Glomerular visceral epithelial cell (primary cell): ENCODE data around the gene FUS.
"Not testable (repeated sequence)": the region's sequence is repeated elsewhere in the genome, so short reads cannot be mapped to it uniquely, and the experiment has no call there.

Experiments
- DNase-seq: peaks from one replicate; pipeline ENCODE4 v3.0.0-alpha.2; 2016; ENCODE audit errors: extremely low spot score

FUS gene

DNA sequence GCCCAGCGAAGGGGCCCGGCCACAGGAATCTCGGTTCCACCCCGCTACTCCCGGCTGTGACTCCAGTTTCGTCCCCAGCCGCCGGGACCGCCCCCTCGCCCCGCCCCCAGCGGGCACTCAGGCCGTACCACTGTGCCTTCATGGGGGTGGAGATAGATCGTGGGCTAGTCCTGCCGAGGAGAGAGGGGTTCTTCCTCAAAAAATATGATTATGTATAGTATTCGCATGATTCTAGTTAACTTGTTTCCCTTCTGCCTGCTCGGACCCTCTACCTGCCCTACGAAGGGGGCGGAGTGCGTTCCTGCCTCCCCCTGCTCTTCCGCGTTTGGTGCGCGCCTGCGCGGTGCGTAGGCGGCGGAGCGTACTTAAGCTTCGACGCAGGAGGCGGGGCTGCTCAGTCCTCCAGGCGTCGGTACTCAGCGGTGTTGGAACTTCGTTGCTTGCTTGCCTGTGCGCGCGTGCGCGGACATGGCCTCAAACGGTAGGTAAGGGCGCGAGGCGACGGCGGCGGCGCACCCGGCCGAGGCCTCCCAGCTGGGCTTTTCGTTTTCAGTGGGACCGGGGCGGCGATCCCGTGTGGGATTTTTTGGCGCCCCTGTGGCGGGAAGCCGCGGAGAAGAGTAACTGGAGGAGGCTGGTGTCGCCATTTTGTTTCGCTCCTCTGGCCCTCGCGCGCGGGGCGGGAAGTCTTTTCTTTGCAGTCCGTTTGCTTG lies at the start of gene FUS:
TSS of gene FUS (plus strand) at position 393 of the 713 bp plus-strand sequence. CDS start at position 469, 76 bp downstream.
- DNase-seq = peak; percentile 89

DNA sequence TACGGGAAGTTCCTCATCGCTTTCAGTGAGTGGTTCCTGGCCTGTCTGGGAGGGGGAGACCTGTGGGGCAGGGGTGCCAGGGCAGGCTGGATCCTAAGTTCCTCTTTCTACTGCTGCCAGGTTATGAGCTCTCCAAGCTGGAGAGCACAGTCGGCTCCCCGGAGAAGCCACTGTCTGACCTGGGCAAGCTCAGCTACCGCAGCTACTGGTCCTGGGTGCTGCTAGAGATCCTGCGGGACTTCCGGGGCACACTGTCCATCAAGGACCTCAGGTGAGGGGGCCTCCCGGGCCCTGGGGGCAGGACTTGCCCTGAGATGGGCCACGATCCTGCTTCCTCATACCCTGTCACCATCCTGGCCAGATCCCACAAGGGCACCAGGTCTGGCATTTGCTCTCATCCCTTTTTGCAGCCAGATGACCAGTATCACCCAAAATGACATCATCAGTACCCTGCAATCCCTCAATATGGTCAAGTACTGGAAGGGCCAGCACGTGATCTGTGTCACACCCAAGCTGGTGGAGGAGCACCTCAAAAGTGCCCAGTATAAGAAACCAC lies 49.5 kb upstream of the FUS start:
- DNase-seq = no peak

DNA sequence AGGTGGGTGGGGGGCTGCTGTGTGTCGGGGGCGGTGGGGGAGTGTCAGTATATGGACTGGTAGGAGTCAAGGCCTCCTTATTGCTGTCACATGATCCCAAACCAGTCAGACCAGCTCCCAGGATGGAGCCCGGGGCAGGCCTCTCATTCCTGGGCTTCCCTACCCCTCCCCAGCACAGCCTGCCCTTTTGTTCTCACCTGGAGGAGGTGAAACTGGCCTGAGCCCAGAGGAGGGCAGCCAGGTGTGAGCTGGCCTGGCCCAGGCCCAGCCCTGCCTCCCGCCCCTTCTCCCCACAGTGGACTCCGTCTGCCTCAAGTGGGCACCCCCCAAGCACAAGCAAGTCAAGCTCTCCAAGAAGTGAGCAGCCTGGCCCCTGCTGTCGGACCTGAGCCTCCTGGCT lies 49.0 kb upstream of the FUS start:
- DNase-seq = no peak

DNA sequence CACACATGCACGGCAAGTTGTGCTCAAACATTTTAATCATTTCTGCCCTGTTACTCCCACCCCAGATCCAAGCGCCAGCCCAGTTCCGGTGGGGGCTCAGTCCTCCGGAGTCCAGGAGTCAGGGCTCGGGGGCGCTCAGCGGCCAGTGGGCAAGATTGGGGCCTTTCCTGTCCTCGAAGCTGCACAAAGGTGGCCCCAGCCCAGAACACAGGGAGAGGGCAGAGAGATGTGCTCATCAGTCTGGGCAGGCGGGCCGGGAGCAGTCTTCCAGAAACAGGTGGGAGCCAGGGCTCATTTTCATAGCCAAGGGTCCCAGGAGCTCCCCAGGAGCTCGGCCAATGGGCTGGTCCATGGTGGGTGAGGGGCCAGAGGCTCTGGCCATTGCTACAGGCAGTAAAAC lies 48.5 kb upstream of the FUS start:
- DNase-seq = no peak

DNA sequence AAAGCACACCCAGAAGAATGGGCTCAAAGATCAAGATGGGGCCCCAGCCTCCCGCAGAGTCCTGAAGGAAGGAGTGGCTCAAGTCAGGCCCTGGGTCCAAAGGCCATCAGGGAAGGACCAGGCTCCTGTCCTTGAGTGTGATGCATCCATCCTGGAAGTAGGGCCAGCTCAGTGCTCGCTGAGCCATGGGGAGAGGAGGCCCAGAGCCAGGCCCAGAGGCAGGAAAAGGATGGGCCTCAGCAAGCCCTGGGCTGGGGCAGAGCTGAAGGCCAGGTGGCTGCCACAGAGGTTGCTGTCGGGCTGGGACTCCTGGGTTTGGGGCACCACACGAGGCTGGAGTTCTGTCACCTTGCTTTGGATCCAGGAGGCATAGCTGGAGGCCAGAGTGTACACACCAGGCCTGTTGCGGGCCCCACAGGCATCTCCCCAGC lies 48.1 kb upstream of the FUS start:
- no peak for DNase-seq

DNA sequence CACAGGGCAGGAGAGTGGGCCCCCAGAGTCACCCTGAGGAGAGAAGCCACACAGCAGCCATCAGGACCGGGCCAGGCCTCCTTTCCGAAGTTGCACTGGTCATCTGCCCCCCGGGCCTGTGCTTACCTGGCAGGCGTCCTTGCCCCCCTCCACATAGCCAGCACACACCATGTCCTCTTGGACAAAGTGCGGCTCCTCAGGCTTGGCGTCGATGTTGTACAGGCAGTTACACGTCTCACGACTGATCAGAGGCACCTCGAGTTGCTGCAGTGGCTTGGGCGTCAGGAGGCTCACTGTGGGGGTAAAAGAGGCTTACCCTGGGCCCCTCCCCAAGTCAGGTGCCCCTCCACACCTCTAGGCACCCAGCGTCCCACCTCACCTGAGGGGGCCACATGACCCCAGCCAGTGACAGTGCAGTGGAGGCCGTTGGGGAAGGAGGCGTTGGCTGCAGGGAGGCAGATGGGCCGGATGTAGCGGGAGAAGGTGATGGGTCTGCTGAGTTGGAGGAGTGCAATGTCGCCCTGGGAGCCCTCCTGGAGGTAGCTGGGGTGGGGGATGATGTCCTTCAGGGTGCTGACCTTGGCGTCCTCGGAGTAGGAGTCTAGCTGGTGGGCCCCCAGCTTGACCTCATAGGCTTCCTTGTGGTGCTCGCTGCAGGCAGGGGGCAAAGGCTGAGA lies 47.5 kb upstream of the FUS start:
- DNase-seq = no peak

DNA sequence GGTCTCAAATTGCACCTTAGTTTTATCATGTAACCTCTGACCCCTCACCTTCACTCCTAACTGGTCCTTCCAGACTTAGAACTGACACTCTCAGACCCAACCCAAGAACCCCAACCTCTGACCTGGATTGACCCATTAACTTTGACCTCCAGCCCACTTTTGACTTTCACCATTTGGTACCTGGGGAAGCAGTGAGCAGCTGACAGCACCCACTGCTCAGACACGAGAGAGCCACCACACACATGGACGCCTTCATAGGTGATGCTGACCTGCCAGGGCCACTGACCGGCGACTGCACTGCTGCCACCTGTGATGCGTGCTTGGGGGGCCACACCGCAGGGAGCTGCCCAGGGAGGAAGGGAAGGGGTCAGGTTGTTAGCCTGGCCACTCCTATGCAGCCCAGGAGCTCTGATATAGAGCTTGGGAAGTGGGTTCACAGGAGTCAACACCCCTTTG lies 46.9 kb upstream of the FUS start:
- DNase-seq = no peak

DNA sequence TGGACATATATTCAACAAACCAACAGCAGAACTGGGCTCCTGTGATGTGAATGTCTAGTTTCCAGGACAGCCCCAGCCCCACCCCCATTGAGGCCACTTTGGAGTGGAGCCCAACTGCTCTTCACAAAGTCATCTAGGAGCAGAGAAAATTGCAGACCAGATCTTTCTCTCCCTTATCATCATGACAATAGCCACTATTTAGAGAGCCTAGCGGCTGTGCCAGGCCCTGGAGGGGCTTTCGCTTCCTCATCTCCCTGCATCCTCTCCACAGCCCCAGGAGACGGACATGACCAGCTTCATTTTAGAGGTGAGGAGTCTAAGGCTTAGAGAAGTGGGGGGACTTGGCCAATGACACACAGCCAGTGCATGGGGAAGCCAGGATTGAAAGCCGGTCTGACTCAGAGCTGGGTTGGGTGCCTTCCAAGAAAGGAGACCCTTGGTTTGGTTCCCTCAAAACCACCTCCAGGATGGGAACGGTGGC lies 45.8 kb upstream of the FUS start:
- no peak for DNase-seq

DNA sequence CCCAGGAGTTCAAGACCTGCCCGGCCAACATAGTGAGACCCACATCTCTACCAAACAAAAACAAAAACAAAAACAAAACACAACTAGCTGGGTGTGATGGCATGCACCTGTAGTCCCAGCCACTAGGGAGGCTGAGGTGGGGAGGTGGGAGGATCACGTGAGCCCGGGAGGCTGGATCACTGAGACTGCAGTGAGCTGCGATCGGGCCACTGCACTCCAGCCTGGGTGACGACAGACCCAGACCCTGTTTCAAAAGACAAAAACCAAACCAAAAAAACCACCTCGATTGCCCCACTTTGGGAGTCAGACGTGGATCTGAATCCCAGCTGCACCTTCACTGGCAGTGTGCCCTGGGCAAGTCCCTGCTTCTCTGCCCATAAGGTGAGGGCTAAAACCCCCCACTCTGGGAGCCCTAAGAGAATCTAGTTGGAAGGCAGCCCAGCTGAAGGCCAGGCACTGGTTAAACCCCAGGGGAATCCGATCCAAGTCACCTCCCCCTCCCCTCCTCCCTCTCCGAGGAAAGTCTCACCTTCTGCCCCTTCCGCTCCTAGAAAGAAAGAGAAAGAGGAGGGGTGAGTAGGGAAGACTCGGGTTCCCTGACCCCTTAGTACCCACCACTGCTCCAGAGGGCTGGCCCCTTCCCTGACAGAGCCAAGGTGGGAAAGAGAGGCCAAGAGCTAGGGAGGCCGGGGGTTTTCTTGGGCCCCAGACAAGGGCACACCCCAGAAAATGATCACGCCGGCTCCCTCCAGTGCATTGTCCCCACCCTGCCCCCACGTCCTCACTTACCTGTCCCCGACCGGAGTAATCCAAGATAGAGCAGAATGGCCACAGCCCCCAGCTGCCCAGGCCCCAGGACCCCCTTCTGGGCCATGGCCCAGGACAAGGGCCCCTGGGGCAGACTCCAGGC lies 45.1 kb upstream of the FUS start:
- DNase-seq = no peak

DNA sequence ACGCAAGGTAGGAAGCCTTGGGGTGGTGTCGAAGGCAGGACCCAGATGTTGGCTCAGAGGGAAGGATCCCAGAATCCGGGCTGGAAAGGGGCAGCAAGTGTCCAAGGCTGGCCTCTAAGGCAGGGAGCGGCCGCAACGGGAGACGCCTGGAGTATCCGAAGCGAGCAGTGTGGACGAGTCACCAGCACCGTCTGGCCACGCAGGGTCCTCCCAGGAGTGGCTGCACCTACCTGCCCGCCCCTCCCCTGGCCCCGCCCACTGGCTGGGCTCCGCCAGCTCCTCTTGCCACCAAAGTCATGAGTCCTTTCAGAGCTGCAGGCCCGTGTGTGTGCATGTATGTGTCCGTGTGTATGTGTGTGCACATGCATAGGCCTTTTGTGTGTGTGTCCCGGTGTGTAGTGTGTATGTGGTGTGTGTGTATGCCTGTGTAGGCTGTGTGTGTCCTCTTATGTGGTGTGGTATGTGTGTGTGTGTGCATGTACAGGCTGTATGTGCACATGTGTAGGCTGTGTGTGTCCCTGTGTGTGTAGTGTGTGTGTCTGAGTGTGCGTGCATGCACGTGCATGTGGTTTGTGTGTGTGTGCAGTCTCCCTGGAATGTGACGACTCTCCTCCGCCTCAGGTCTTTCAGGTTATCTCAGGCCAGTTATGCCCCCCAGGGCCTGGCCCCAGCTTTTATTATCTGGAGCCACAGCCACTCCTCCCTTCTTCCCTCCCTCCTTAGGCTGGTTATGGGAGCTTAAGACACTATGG lies 44.2 kb upstream of the FUS start, which contains the start of gene PRSS8:
TSS of gene PRSS8 (minus strand) at position 193 of the 752 bp plus-strand sequence. CDS start 229 bp downstream, outside the sequence.
- DNase-seq = no peak

DNA sequence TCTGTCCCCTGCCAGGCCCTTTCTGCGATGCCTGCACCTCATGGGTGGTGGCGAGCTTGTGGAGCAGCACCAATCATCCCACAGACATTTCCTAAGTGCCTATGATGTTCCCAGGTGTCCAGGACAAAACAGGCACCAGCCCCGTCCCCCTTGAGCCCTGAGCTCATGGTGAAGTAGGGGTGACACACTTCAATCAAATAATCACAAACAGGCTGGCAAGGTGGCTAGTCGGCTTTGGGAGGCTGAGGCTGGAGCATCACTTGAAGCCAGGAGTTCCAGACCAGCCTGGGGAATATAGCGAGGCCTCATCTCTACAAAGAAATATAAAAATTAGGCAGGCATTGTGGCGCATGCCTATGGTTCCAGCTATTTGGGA lies 43.7 kb upstream of the FUS start:
- DNase-seq = no peak

DNA sequence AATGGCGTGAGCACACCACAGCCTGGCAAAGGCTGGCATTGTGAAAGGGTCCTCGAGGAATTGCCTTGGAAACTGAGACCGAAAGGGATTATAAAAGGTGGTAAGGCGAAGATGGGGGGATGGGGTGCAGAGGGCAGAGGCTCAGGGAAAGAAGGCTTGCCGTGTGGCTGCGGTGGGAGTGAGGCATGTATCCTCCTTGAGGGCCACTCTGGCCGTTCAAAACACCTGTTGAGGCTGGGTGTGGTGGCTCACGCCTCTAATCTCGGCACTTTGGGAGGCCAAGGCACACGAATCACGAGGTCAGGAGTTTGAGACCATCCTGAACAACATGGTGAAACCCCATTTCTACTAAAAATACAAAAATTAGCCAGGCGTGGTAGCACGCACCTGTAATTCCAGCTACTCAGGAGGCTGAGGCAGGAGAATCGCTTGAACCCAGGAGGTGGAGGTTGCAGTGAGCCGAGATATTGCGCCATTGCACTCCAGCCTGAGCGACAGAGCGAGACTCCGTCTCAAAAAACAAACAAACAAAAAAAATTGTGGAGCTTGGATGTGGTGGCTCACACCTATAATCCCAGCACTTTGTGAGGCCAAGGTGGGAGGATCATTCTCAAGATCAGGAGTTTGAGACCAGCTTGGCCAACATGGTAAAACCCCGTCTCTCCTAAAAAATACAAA lies 43.0 kb upstream of the FUS start:
- not testable (repeated sequence) for DNase-seq

DNA sequence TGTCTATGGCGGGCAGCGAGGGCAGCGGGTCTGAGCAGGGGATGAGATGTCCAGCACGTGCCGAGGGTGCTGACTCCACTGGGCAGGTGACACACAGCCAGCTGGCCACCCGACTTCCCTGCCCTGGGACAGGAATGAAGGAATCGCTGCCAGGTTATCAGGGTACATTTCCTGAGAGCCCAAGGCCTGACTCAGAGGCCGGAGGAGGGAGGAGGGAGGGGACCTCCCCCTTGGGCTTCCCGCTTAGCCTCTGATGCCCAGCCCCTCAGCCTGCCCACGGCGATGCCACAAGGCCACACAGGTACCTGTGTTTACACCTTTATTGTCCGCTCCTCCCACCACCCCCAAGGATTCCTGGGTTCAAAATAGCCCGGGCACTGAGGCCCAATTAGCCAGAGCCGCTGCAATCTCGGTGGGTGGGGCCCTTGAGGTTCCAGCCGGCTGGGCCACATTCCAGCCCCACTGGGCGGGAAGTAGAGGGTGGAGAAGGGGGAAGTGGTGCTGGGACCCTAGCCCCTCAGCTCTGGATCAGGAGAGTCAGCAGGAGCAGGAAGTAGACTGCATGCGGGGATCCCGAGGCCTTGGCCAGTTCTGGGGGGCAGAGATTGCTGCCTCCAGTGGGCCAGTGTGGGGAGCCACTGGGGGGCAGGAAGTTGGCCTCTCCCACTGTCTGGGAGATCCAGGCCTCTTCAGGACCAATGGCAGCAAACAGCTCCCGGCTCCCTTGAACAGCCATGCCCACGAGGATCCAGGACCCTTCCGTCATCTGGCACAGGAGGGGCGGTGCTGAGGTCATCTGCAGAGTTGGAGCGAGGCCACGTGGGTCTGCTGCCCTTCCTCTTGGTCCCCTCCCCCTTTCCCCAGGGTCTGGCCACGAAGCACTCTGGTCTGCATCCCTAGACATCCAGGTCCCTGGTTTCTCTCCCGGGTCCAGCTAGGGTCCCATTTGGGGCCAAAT lies 41.0 kb upstream of the FUS start:
- peak; percentile 79 for DNase-seq

DNA sequence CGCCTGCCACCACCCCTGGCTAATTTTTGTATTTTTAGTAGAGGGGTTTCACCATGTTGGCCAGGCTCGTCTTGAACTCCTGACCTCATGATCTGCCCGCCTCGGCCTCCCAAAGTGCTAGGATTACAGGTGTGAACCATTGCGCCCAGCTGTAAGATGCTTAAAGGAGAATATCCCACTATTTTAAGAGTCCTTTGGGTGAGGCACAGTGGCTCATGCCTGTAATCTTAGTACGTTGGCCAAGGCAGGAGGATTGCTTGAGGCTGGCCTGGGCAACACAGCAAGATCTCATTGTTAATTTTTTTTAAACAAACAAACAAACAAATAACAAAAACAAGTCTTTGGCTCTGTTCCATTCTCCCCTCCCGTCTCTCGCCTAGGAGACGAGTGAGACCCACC lies 38.9 kb upstream of the FUS start:
- not testable (repeated sequence) for DNase-seq

DNA sequence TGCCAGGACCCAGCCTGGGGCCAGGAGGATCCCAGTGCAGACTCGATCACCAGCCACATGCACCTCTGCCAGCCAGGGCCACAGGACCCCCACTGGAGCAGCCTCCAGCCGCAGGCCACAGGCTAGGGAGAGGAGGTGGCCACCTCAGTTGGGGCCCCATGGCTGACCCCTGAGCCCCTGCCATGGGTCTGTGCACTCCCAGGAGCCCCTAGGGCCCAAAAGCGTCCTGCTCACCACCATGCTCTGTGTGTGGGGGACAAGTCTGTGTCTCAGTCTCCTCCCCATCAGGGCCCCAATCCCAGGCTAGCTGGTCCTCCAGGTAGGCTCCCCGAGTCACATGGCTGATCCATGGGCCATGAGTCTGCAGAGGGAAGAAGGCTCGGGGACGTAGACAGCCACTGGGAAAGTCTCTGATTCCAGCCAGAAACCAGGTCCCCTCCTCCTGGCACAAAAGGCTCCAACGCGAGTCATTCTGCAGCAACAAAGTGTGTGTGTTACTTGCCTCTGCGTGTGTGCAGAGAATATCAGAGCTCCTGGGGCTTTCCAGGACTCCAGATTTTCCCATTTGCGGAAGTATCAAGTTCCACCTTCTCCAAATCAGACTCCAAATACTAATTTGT lies 38.3 kb upstream of the FUS start:
- no peak for DNase-seq

DNA sequence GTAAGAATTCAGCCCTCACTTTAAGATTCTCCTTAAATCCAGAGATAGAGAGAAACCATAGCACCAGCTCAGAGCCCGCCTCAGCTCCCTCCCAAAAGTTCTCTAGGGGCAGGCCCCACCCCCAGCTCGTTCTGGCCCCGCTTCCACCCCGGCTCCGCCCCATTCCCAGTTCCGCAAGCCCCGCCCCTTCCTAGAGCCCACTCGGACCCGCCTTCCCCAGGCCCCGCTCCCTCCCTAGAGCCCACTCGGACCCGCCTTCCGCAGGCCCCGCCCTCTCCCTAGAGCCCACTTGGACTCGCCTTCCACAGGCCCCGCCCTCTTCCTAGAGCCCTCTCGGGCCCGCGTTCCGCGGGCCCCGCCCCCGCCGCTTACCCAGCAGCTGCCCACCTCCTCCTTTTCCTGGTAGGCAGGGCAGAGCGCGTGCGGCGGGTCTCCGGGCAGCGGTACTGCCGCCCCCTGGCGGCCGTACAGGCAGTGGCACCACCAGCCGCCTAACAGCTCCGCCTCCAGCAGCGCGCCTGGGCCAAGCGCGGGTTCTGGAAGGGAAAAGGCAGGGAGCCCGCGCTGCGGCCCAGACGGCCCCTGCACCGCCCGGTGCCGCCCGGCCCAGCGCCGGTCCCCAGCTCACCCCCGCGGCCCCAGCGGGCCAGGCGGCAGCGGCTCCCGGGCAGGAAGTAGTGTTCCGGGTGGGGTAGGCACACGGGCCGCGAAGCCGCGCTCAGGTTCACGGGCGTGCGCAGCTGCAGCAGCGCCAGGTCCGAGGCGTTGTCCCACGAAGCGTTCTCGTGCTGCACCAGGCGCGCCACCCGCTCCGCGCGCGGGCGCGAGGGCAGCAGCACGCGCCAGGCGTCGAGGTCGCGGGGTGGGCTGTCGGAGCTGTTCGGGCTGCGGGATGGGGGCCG lies 37.6 kb upstream of the FUS start:
- peak; percentile 99 for DNase-seq

DNA sequence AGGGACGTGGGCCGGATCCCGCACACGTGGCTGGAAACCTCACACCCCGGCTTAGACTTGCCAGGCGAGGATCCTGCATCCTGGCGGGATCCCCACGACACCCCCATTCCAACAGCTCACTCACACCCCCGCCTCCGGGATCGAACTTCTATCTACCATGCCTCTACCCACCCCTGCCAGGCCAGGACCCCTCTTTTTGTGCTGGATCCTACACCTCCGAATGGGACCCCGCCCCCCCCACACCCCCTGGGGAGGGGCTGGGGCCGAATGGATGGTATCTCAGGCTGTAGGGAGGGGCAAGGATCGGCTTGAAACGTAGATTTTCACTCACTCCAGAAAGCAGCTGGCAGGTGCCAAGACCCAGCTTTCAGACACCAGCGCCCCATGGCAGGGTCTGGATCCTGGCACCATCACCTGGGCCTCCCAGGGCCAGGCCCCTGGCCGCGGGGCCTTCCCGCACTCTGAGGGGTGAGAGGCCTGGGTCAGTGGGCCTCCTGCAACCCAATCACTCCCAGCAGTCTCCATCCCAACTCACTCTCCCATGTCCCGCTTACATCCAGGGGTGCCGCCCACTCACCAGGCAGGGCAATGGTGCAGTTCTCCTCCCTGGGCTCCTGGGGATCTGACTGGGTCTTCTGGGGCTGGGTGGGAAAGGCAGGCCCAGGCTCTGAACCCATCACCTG lies 36.8 kb upstream of the FUS start:
- no peak for DNase-seq
